GM18519 (cell line): Measurements from ENCODE around the gene ZMIZ1.

ENCODE experiments used
- ATAC-seq: cut with Tn5 transposase; IDR thresholded peaks from one replicate; pipeline ENCODE4 v1.9.1; 2021; ENCODE audit warnings: mild to moderate bottlenecking, moderate library complexity; ENCODE audit not compliant: unreplicated experiment, low FRiP score

Gene ZMIZ1

GRCh38 chr10:79342811-79343561, 274.2 kb downstream of the ZMIZ1 start:
- no peak for ATAC-seq

- no peak for ATAC-seq
These were observed 275.9 kb downstream of the ZMIZ1 start for GRCh38 chr10:79344502-79345195.

GRCh38 chr10:79345241-79346011, 276.7 kb downstream of the ZMIZ1 start:
- no peak for ATAC-seq

- no peak for ATAC-seq
These were observed 277.2 kb downstream of the ZMIZ1 start for GRCh38 chr10:79346012-79346340.

- peak; percentile 5 for ATAC-seq
These were observed 277.8 kb downstream of the ZMIZ1 start for GRCh38 chr10:79346388-79347225.

GRCh38 chr10:79347226-79347893, 278.6 kb downstream of the ZMIZ1 start, which contains the start of gene PPIF:
TSS of gene PPIF (plus strand) at chr10:79347469. CDS start at chr10:79347549, 80 bp downstream.
- peak; percentile 69 for ATAC-seq

GRCh38 chr10:79347894-79348639, 279.3 kb downstream of the ZMIZ1 start:
- ATAC-seq: peak; percentile 50

GRCh38 chr10:79348640-79348988, 279.8 kb downstream of the ZMIZ1 start:
- ATAC-seq: no peak

GRCh38 chr10:79349072-79349491, 280.3 kb downstream of the ZMIZ1 start:
- no peak for ATAC-seq

- ATAC-seq: no peak
These were observed 281.1 kb downstream of the ZMIZ1 start for GRCh38 chr10:79349766-79350406.

GRCh38 chr10:79350407-79351154, 281.8 kb downstream of the ZMIZ1 start:
- no peak for ATAC-seq

- ATAC-seq: no peak
These were observed 282.6 kb downstream of the ZMIZ1 start for GRCh38 chr10:79351332-79351731.

- ATAC-seq: no peak
These were observed 283.5 kb downstream of the ZMIZ1 start for GRCh38 chr10:79352035-79352877.

- ATAC-seq: no peak
These were observed 284.2 kb downstream of the ZMIZ1 start for GRCh38 chr10:79353000-79353406.

GRCh38 chr10:79353726-79354125, 285.0 kb downstream of the ZMIZ1 start:
- ATAC-seq: no peak

- ATAC-seq: no peak
These were observed 285.4 kb downstream of the ZMIZ1 start for GRCh38 chr10:79354141-79354540.

- ATAC-seq: no peak
These were observed 285.8 kb downstream of the ZMIZ1 start for GRCh38 chr10:79354615-79355014.
